Aorta (tissue), 5 donors: ENCODE data around the gene KRTAP3-2. TPM values are rescaled to one million over a fixed set of nuclear protein-coding genes. Genes with fewer than 3 reads are reported as not detected.

Experiments used
- ATAC-seq: fragments of 200-7000 bp; cut with Tn5 transposase; one replicate; pipeline ENCODE4 v1.9.1; 2022; ENCODE audit warnings: moderate library complexity; ENCODE audit not compliant: low FRiP score
- DNase-seq, 2 donors: peaks; one replicate each; pipeline ENCODE4 v3.0.0-alpha.2; 2020
- H3K27ac ChIP-seq, 2 donors: one replicate each; pipeline ENCODE4 v1.5.1; 2013; ENCODE audit warnings: low read length in 2 of 2, mild to moderate bottlenecking in 2 of 2, moderate library complexity in 2 of 2, control low read depth in 1 of 2, inconsistent platforms in 1 of 2, low read depth in 1 of 2
- H3K27me3 ChIP-seq, 2 donors: one replicate each; pipeline ENCODE4 v1.6.1; 2013; ENCODE audit warnings: control low read depth in 1 of 2, low read length in 1 of 2, mild to moderate bottlenecking in 1 of 2, moderate library complexity in 1 of 2; ENCODE audit not compliant: insufficient read depth in 2 of 2, control insufficient read depth in 1 of 2
- H3K36me3 ChIP-seq, 2 donors: one replicate each; pipeline ENCODE4 v1.6.1; 2013; ENCODE audit warnings: control low read depth in 1 of 2, low read length in 1 of 2, mild to moderate bottlenecking in 1 of 2; ENCODE audit not compliant: insufficient read depth in 2 of 2, control insufficient read depth in 1 of 2
- H3K4me1 ChIP-seq, 2 donors: one replicate each; pipeline ENCODE4 v1.6.1; 2013; ENCODE audit warnings: low read length in 2 of 2, control low read depth in 1 of 2, mild to moderate bottlenecking in 1 of 2, moderate library complexity in 1 of 2; ENCODE audit not compliant: insufficient read depth in 2 of 2, control insufficient read depth in 1 of 2
- H3K4me3 ChIP-seq, 2 donors: one replicate each; pipeline ENCODE4 v1.5.1; 2013; ENCODE audit warnings: low read length in 2 of 2, control low read depth in 1 of 2, mild to moderate bottlenecking in 1 of 2
- H3K9me3 ChIP-seq: one replicate; pipeline ENCODE4 v1.6.1; 2013; ENCODE audit warnings: mild to moderate bottlenecking, low read length; ENCODE audit not compliant: control insufficient read depth
- WGBS, 2 donors: extraction: QIAGEN DNeasy Blood & Tissue Kit; methylation state at CpG; one replicate each; pipeline ENCODE4 v1.1.7; 2013; 5-methylcytosine and 5-hydroxymethylcytosine counted together
- intact Hi-C, 2 donors: fragments of 100-400 bp; cut with DNase I; formaldehyde crosslinking; loops; one replicate each; pipeline versions ENCODE4 v1.14.2 to v1.15.0; 2022
- polyA plus RNA-seq, 2 donors: library from polyadenylated mRNA; stranded (reverse); fragments of 200-250 nt; gene quantifications; one replicate each; pipeline ENCODE4 v1.2.3, GENCODE V29; 2013
- total RNA-seq, 2 donors: library from RNA; stranded (reverse); fragmentation: NEBNext Ultra II Directional; extraction: Animal tissue kit (Norgen Biotek cat#: 25700); gene quantifications; one replicate each; pipeline ENCODE4 v1.2.1, GENCODE V29; 2021
- donor health status: healthy with polysubstance abuse.
- donor health status: Bipolar disorder and iron deficiency.
- donor health status: DM: no; HTN: no; CAD: no.
- donor health status: DM: no; HTN: no; CAD: no.
- donor health status: DM: yes; HTN: yes; CAD: no.

The KRTAP3-2 gene
- total and polyA plus RNA-seq, 4 donors = not detected

- DNase-seq (no peak), ATAC-seq (no peak)
- 37 to 57% methylated on average over 1 of the region's 1 CpG for WGBS, 2 donors
- intact Hi-C loops = no loop called here
- H3K4me3 ChIP-seq = no peak overlapping the region
- H3K9me3 ChIP-seq = no peaks in the 10 kb centered on the region
- H3K4me1 ChIP-seq = no peaks in the 10 kb centered on the region
- H3K36me3 ChIP-seq = no peaks in the 10 kb centered on the region
- peaks cover 0 to 2% of the 10 kb centered on the region in 2 donors for H3K27me3 ChIP-seq
- H3K27ac ChIP-seq = no peak overlapping the region
Measured at GRCh38 chr17:40963838-40964237, 35.9 kb downstream of the KRTAP3-2 start.

- no peak overlapping the region for H3K27ac ChIP-seq
- H3K4me1 ChIP-seq = no peaks in the 10 kb centered on the region
- H3K9me3 ChIP-seq = no peaks in the 10 kb centered on the region
- H3K4me3 ChIP-seq = no peak overlapping the region
- ATAC-seq (no peak), DNase-seq (no peak)
- H3K36me3 ChIP-seq = no peaks in the 10 kb centered on the region
- H3K27me3 ChIP-seq = peaks cover 0 to 2% of the 10 kb centered on the region in 2 donors
- intact Hi-C loops = no loop called here
- WGBS, 2 donors = 80 to 88% methylated on average over 4 of the region's 4 CpGs
Measured at GRCh38 chr17:40962059-40962561, 37.6 kb downstream of the KRTAP3-2 start.

GRCh38 chr17:40961591-40961990 is 38.1 kb downstream of the KRTAP3-2 start:
- Histone ChIP-seq H3K4me1 (no peaks in the 10 kb centered on the region), H3K27me3 (peaks cover 0 to 2% of the 10 kb centered on the region in 2 donors), H3K4me3 (no peak overlapping the region), H3K36me3 (no peaks in the 10 kb centered on the region), H3K9me3 (no peaks in the 10 kb centered on the region), H3K27ac (no peak overlapping the region)
- 83 to 88% methylated on average over 1 of the region's 1 CpG for WGBS, 2 donors
- intact Hi-C loops = no loop called here
- no peak for DNase-seq
- no peak for ATAC-seq

GRCh38 chr17:40960144-40960543 is 39.6 kb downstream of the KRTAP3-2 start:
- Histone ChIP-seq H3K4me1 (no peaks in the 10 kb centered on the region), H3K36me3 (no peaks in the 10 kb centered on the region), H3K27me3 (peaks cover 0 to 2% of the 10 kb centered on the region in 2 donors), H3K4me3 (no peak overlapping the region), H3K27ac (no peak overlapping the region), H3K9me3 (no peaks in the 10 kb centered on the region)
- WGBS, 2 donors = 23 to 32% methylated on average over 10 of the region's 10 CpGs
- no peak for ATAC-seq
- no peak for DNase-seq
- intact Hi-C loops = no loop called here

- intact Hi-C loops = no loop called here
- Histone ChIP-seq H3K4me3 (no peak overlapping the region), H3K27ac (no peak overlapping the region), H3K4me1 (no peaks in the 10 kb centered on the region), H3K27me3 (peaks cover 0 to 2% of the 10 kb centered on the region in 2 donors), H3K36me3 (no peaks in the 10 kb centered on the region), H3K9me3 (no peaks in the 10 kb centered on the region)
- no peak for ATAC-seq
- DNase-seq = no peak
- 48 to 66% methylated on average over 12 of the region's 12 CpGs for WGBS, 2 donors
Measured at GRCh38 chr17:40958086-40958953, 41.4 kb downstream of the KRTAP3-2 start.

- Histone ChIP-seq H3K36me3 (no peaks in the 10 kb centered on the region), H3K9me3 (no peaks in the 10 kb centered on the region), H3K27ac (no peak overlapping the region), H3K27me3 (peaks cover 0 to 2% of the 10 kb centered on the region in 2 donors), H3K4me1 (no peaks in the 10 kb centered on the region), H3K4me3 (no peak overlapping the region)
- ATAC-seq (no peak), DNase-seq (no peak)
- WGBS, 2 donors = 58 to 68% methylated on average over 8 of the region's 8 CpGs
- intact Hi-C loops = no loop called here
Measured at GRCh38 chr17:40956401-40957254, 43.1 kb downstream of the KRTAP3-2 start.

GRCh38 chr17:40953881-40954280 is 45.8 kb downstream of the KRTAP3-2 start:
- 83 to 85% methylated on average over 2 of the region's 2 CpGs for WGBS, 2 donors

GRCh38 chr17:40952661-40953060 is 47.0 kb downstream of the KRTAP3-2 start:
- H3K27ac ChIP-seq = no peak overlapping the region
- H3K4me3 ChIP-seq = no peak overlapping the region
- DNase-seq = no peak
- no peaks in the 10 kb centered on the region for H3K36me3 ChIP-seq
- intact Hi-C loops = no loop called here
- no peaks in the 10 kb centered on the region for H3K27me3 ChIP-seq
- no peak for ATAC-seq
- peaks cover 2% of the 10 kb centered on the region for H3K9me3 ChIP-seq
- WGBS, 2 donors = 28 to 39% methylated on average over 1 of the region's 1 CpG
- no peaks in the 10 kb centered on the region for H3K4me1 ChIP-seq

More at GRCh38 chr17:40953881-40954280, 45.8 kb downstream of the KRTAP3-2 start:
- Histone ChIP-seq H3K27me3 (peaks cover 0 to under 1% of the 10 kb centered on the region in 2 donors), H3K36me3 (no peaks in the 10 kb centered on the region), H3K4me1 (no peaks in the 10 kb centered on the region), H3K9me3 (peaks cover 2% of the 10 kb centered on the region), H3K27ac (no peak overlapping the region), H3K4me3 (no peak overlapping the region)
- intact Hi-C loops = no loop called here
- no peak for ATAC-seq
- no peak for DNase-seq
